A673 (cell line): Measurements from ENCODE around the gene ACSL1. TPM values are rescaled to one million over a fixed set of nuclear protein-coding genes. Genes with fewer than 3 reads are reported as not detected.

Source experiments
- BruUV-seq: library from RNA; stranded (reverse); fragments of 400-500 nt; replicated peaks from 2 replicates; lab custom pipeline; 2021; lab: Mats Ljungman, UMichigan
- CTCF ChIA-PET: fragments of 300-600 bp; sonication (Branson Sonifier 250); formaldehyde crosslinking; loops from one replicate; lab custom pipeline; 2022; ENCODE audit warnings: antibody characterized with exemption; lab: Charles Lee
- POLR2A ChIA-PET: fragments of 300-600 bp; sonication (Branson Sonifier 250); formaldehyde crosslinking; loops from one replicate; lab custom pipeline; 2022; ENCODE audit warnings: antibody characterized with exemption; ENCODE audit not compliant: low non-redundant PET; lab: Charles Lee
- DNase-seq: peaks from one replicate; pipeline ENCODE4 v3.0.0-alpha.2; 2015; ENCODE audit warnings: low spot score
- H3K27ac ChIP-seq: fragments of 200-600 bp; sonication (generic); 2 replicates; pipeline ENCODE4 v1.5.1; 2016; ENCODE audit warnings: mixed run types, low read depth, mild to moderate bottlenecking, mixed read lengths, antibody characterized with exemption, low read length; ENCODE audit not compliant: poor library complexity, severe bottlenecking
- H3K27me3 ChIP-seq: fragments of 200-600 bp; sonication (generic); replicated peaks from 2 replicates; pipeline ENCODE4 v1.6.1; 2017; ENCODE audit warnings: mixed run types, low read depth, mild to moderate bottlenecking, mixed read lengths, antibody characterized with exemption, low read length; ENCODE audit not compliant: insufficient read depth, poor library complexity
- H3K36me3 ChIP-seq: fragments of 200-600 bp; sonication (generic); 2 replicates; pipeline ENCODE4 v1.6.1; 2016; ENCODE audit warnings: mixed run types, mild to moderate bottlenecking, mixed read lengths, antibody characterized with exemption, low read length; ENCODE audit not compliant: insufficient read depth, poor library complexity, severe bottlenecking
- H3K4me1 ChIP-seq: fragments of 200-600 bp; sonication (generic); 2 replicates; pipeline ENCODE4 v1.6.1; 2017; ENCODE audit warnings: mixed run types, mild to moderate bottlenecking, mixed read lengths, antibody characterized with exemption, low read length; ENCODE audit not compliant: insufficient read depth, poor library complexity, severe bottlenecking
- H3K4me3 ChIP-seq: fragments of 200-600 bp; sonication (generic); 2 replicates; pipeline ENCODE4 v1.5.1; 2016; ENCODE audit warnings: low read depth, mixed run types, mild to moderate bottlenecking, mixed read lengths, low read length; ENCODE audit not compliant: poor library complexity, severe bottlenecking
- H3K9me3 ChIP-seq: fragments of 200-600 bp; sonication (generic); 2 replicates; pipeline ENCODE4 v1.6.1; 2016; ENCODE audit warnings: mixed run types, low read depth, mild to moderate bottlenecking, mixed read lengths, antibody characterized with exemption, low read length; ENCODE audit not compliant: poor library complexity, severe bottlenecking
- CTCF ChIP-seq: fragments of 300-800, 200-600 bp; sonication (generic); conservative IDR thresholded peaks from 2 replicates; pipeline ENCODE4 v1.5.1; 2017; ENCODE audit warnings: low read depth, mild to moderate bottlenecking, antibody characterized with exemption, low read length, moderate library complexity, mixed read lengths
- EZH2 ChIP-seq: fragments of 200-600 bp; sonication (generic); IDR thresholded peaks from 2 replicates; pipeline ENCODE4 v1.6.1; 2017; ENCODE audit warnings: borderline replicate concordance, low read depth, mild to moderate bottlenecking, mixed read lengths, antibody characterized with exemption, low read length; ENCODE audit not compliant: poor library complexity, severe bottlenecking
- intact Hi-C: fragments of 100-400 bp; cut with micrococcal nuclease; formaldehyde crosslinking; loops from one replicate; pipeline ENCODE4 v1.10.0; 2022; ENCODE audit not compliant: unreplicated experiment
- total RNA-seq: library from RNA; stranded (reverse); gene quantifications from 2 replicates; pipeline ENCODE4 v1.2.3, GENCODE V29; 2021

ACSL1 gene
- total RNA-seq, 1 experiment from 2014 or later, result 5.2 TPM

- no peaks in the 10 kb centered on the region for H3K27me3 ChIP-seq
- no peak overlapping the region for H3K27ac ChIP-seq
- ChIA-PET POLR2A (no interaction called here), CTCF (no interaction called here)
- BruUV-seq, result no TSS peak
- intact Hi-C loops, result no loop called here
- no peaks in the 10 kb centered on the region for H3K4me1 ChIP-seq
- DNase-seq, result no peak
- H3K36me3 ChIP-seq, result no peaks in the 10 kb centered on the region
- H3K4me3 ChIP-seq, result no peak overlapping the region
- no peaks in the 10 kb centered on the region for H3K9me3 ChIP-seq
- TF ChIP-seq CTCF, result no peak
- no peak for TF ChIP-seq EZH2
These were observed 12.7 kb upstream of the ACSL1 start for GRCh38 chr4:184838249-184839074.

GRCh38 chr4:184836613-184837012, 10.8 kb upstream of the ACSL1 start:
- no peaks in the 10 kb centered on the region for H3K9me3 ChIP-seq
- no TSS peak for BruUV-seq
- POLR2A ChIA-PET, result no interaction called here
- H3K27ac ChIP-seq, result no peak overlapping the region
- H3K36me3 ChIP-seq, result no peaks in the 10 kb centered on the region
- intact Hi-C loops, result no loop called here
- H3K27me3 ChIP-seq, result no peaks in the 10 kb centered on the region
- no peak for TF ChIP-seq EZH2
- no peak for TF ChIP-seq CTCF
- H3K4me1 ChIP-seq, result no peaks in the 10 kb centered on the region
- no peak for DNase-seq
- CTCF ChIA-PET, result no interaction called here
- H3K4me3 ChIP-seq, result no peak overlapping the region

- no TSS peak for BruUV-seq
- Histone ChIP-seq H3K27ac (no peak overlapping the region), H3K4me3 (no peak overlapping the region), H3K4me1 (no peaks in the 10 kb centered on the region), H3K36me3 (no peaks in the 10 kb centered on the region), H3K27me3 (no peaks in the 10 kb centered on the region), H3K9me3 (no peaks in the 10 kb centered on the region)
- no peak for TF ChIP-seq EZH2
- TF ChIP-seq CTCF, result no peak
- intact Hi-C loops, result no loop called here
- DNase-seq, result no peak
- POLR2A ChIA-PET, result no interaction called here
- CTCF ChIA-PET, result no interaction called here
These were observed 7.5 kb upstream of the ACSL1 start for GRCh38 chr4:184833046-184833838.
